Glutamatergic neuron (in vitro differentiated cells): Measurements from ENCODE around the gene GAB3. TPM values are rescaled to one million over a fixed set of nuclear protein-coding genes. Genes with fewer than 3 reads are reported as not detected.

Experiments used
- DNase-seq: peaks from one replicate; pipeline ENCODE4 v3.0.0; 2022
- H3K27ac Mint-ChIP-seq: one replicate; pipeline ENCODE4 v1.8.0; 2020; ENCODE audit warnings: mild to moderate bottlenecking, mixed read lengths, inconsistent platforms; ENCODE audit not compliant: unreplicated experiment
- H3K27me3 Mint-ChIP-seq: one replicate; pipeline ENCODE4 v1.8.0; 2020; ENCODE audit warnings: mild to moderate bottlenecking, moderate library complexity, mixed read lengths, inconsistent platforms; ENCODE audit not compliant: unreplicated experiment
- H3K36me3 Mint-ChIP-seq: one replicate; pipeline ENCODE4 v1.8.0; 2020; ENCODE audit warnings: mild to moderate bottlenecking, mixed read lengths, inconsistent platforms; ENCODE audit not compliant: unreplicated experiment
- H3K4me1 Mint-ChIP-seq: one replicate; pipeline ENCODE4 v1.8.0; 2020; ENCODE audit warnings: mild to moderate bottlenecking, low read depth, mixed read lengths, inconsistent platforms; ENCODE audit not compliant: unreplicated experiment
- H3K4me3 Mint-ChIP-seq: one replicate; pipeline ENCODE4 v1.8.0; 2020; ENCODE audit warnings: mild to moderate bottlenecking, mixed read lengths, inconsistent platforms; ENCODE audit not compliant: unreplicated experiment
- H3K9me3 Mint-ChIP-seq: one replicate; pipeline ENCODE4 v1.8.0; 2020; ENCODE audit warnings: mild to moderate bottlenecking, moderate library complexity, mixed read lengths, inconsistent platforms; ENCODE audit not compliant: unreplicated experiment
- long read RNA-seq: library from polyadenylated mRNA; unstranded; transcript quantifications from one replicate; pipeline ENCODE4 v2.0.0, GENCODE V29; 2020; ENCODE audit not compliant: unreplicated experiment
- total RNA-seq: library from RNA; stranded (reverse); fragmentation: NEBNext Ultra II Directional; extraction: Animal tissue kit (Norgen Biotek cat#: 25700); gene quantifications from one replicate; pipeline ENCODE4 v1.2.1, GENCODE V29; 2021; ENCODE audit not compliant: unreplicated experiment
- TF ChIP-seq, protein P1 (sequence below): fragments of 200-600 bp; sonication (generic); IDR thresholded peaks from one replicate; pipeline ENCODE4 v1.5.0; 2021; ENCODE audit not compliant: partially characterized antibody, unreplicated experiment

GAB3 gene, protein sequence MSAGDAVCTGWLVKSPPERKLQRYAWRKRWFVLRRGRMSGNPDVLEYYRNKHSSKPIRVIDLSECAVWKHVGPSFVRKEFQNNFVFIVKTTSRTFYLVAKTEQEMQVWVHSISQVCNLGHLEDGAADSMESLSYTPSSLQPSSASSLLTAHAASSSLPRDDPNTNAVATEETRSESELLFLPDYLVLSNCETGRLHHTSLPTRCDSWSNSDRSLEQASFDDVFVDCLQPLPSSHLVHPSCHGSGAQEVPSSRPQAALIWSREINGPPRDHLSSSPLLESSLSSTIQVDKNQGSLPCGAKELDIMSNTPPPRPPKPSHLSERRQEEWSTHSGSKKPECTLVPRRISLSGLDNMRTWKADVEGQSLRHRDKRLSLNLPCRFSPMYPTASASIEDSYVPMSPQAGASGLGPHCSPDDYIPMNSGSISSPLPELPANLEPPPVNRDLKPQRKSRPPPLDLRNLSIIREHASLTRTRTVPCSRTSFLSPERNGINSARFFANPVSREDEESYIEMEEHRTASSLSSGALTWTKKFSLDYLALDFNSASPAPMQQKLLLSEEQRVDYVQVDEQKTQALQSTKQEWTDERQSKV
- total RNA-seq = 9.6 TPM
- long read RNA-seq, partial matches to known transcripts = 0 of 3 reads
- long read RNA-seq, other reads (novel, unspliced or antisense) = 2 of 3 reads

DNA sequence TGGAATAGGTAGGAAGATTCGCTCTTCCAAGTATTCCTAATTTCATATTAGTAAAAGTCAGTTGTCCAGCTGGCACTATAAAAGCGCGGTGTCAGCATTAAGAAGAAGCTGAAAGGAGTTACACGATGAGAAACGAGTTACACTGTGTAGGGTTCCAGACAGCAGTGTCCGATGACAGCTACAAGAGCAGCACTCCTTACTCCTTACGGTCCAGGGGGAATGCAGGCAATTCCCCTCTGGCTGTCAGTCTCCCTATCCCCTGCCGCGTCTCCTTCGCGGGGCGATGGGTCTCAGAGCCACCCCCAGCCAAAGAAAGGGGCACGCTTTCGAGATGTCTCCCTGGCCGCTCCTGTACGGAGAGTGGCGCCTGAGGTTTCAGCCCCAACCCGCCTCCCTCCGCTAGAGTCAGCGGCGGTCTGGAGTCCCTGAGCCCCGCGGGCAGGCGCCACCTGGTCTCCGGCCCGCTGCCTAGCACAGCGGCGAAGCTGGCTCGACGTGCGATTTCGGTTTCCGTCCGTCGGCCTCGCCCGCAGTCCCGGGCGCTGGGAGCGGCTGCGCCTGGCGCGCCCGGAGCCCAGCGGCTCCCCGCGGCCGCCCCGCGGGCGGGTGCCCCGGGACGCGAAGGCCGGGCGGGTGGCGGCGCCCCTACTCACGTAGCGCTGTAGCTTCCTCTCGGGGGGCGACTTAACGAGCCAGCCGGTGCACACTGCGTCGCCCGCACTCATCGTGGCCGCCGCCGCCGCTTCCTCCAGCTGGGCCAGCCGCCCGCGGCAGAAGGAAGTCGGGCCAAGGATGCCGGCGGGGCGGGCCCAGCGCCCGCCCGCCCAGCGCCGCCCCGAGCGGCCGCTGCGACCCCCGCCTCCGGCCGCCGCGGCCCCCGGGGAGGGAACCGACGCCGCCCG lies at the start of gene GAB3:
GAB3 (minus strand) TSS at position 777 of the 902 bp plus-strand sequence; CDS start at position 725, 52 bp downstream.
- Mint-ChIP-seq H3K27ac (peak within 1 kb of the TSS; percentile 94), H3K36me3 (no peaks in the 10 kb centered on the region), H3K27me3 (peaks cover 4% of the 10 kb centered on the region), H3K9me3 (peaks cover 8% of the 10 kb centered on the region), H3K4me1 (peaks cover 20% of the 10 kb centered on the region), H3K4me3 (peak within 1 kb of the TSS; percentile 84)
- TF ChIP-seq, protein P1, sequence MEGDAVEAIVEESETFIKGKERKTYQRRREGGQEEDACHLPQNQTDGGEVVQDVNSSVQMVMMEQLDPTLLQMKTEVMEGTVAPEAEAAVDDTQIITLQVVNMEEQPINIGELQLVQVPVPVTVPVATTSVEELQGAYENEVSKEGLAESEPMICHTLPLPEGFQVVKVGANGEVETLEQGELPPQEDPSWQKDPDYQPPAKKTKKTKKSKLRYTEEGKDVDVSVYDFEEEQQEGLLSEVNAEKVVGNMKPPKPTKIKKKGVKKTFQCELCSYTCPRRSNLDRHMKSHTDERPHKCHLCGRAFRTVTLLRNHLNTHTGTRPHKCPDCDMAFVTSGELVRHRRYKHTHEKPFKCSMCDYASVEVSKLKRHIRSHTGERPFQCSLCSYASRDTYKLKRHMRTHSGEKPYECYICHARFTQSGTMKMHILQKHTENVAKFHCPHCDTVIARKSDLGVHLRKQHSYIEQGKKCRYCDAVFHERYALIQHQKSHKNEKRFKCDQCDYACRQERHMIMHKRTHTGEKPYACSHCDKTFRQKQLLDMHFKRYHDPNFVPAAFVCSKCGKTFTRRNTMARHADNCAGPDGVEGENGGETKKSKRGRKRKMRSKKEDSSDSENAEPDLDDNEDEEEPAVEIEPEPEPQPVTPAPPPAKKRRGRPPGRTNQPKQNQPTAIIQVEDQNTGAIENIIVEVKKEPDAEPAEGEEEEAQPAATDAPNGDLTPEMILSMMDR = no peak
- DNase-seq = peak; percentile 70

DNA sequence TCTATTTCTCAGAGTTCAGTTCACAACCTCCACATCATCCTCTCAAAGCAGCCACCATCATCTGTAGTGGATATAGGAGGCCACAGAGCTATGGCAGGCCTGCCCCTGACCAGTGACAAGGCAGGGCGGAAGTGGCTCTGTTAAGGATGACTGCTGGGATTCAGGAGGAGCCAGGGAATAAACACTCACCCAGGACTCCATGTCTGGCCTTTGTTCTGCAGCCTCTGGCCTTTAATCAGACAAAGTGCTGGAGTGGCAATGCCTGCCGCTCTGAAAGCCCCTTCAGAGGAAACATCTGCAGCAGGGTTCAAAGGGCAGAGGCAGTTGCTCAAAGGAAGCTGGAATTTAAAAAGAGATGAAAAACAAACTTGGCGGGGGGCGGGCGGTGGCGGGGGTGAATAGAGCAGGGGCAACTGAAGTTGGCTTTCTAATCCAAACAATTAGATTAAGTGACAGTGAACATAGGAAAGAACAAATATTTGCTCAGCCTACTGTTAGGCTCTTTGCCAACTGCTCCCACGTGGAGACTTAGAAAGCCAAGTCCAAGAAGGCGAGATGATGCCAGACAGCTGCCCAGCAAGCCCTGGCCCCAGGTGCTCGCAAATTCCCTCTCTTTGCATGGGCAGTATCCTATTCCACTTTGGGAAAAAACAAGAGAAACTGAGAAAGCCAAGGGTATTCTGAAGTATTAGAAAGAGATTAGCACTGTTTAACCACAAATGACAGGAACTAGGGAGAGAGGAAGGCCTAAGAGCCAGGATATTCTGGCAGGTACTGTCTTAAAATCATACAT lies 48.9 kb upstream of the GAB3 start:
- Mint-ChIP-seq H3K36me3 (no peaks in the 10 kb centered on the region), H3K4me3 (no peak overlapping the region), H3K4me1 (peaks cover 2% of the 10 kb centered on the region), H3K27ac (no peak overlapping the region), H3K27me3 (peaks cover 2% of the 10 kb centered on the region), H3K9me3 (no peaks in the 10 kb centered on the region)
- TF ChIP-seq, protein P1 = no peak
- no peak for DNase-seq

DNA sequence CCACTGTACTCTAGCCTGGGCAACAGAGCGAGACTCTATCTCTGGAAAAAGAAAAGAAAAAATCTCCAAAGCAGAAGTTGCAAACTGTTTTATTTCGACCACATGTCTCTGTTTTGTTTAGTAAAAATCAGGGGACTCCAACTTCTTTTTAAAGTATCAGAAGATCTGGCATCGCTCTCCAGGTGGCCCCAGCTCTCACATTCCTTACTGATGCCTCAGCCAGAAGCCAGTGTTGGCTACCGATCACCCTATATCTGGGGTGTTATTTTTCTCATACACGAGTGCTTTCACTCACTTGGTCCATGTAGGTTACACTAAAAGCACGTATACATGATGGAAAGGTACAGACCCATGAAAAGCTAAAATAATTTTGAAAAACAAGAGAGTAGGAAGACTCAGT lies 46.1 kb upstream of the GAB3 start:
- Mint-ChIP-seq H3K4me3 (no peak overlapping the region), H3K36me3 (no peaks in the 10 kb centered on the region), H3K27ac (no peak overlapping the region), H3K4me1 (no peaks in the 10 kb centered on the region), H3K9me3 (no peaks in the 10 kb centered on the region), H3K27me3 (no peaks in the 10 kb centered on the region)
- TF ChIP-seq, protein P1 = no peak
- DNase-seq = no peak

DNA sequence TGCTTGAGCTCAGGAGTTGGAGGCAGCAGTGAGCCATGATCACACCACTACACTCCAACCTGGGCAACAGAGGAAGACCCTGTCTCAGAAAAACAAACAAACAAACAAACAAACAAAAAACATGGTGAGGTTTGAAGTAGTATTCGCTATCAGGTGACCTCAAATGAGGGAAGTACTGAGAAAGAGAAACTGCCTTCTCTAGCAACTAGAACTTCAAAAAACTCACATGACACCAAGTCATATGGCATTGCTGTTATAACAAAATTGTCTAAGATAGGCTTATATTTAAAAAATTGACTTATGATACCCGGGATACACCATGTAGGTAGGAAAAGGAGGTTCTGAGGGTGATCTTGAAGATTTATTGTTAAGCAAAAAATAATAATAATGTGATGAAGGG lies 44.1 kb upstream of the GAB3 start:
- TF ChIP-seq, protein P1 = no peak
- Mint-ChIP-seq H3K27ac (no peak overlapping the region), H3K36me3 (no peaks in the 10 kb centered on the region), H3K4me1 (no peaks in the 10 kb centered on the region), H3K4me3 (no peak overlapping the region), H3K9me3 (no peaks in the 10 kb centered on the region), H3K27me3 (no peaks in the 10 kb centered on the region)
- no peak for DNase-seq
